ENCODE measurements around the gene SLC38A3. TPM values are rescaled to one million over a fixed set of nuclear protein-coding genes. Genes with fewer than 3 reads are reported as not detected.

Gene SLC38A3
- total RNA-seq, 1 donor: 0.36 TPM

GRCh38 chr3:50268276-50268675, 63.2 kb downstream of the SLC38A3 start:
- DNase-seq (ENCODE audit: insufficient read length, low spot score, missing footprints): no peak
- Histone ChIP-seq H3K9me3 (ENCODE audit: low read depth, low read length) (no peaks in the 10 kb centered on the region), H4K20me1 (ENCODE audit: insufficient read depth, low read length) (no peaks in the 10 kb centered on the region), H3K4me2 (ENCODE audit: insufficient read depth, low read length) (peak overlapping the region; percentile 67), H3K36me3 (ENCODE audit: insufficient read depth, low read length) (no peaks in the 10 kb centered on the region), H2AFZ (ENCODE audit: low read length) (no peak overlapping the region), H3K27ac (ENCODE audit: low read depth, low read length) (no peak overlapping the region), H3K79me2 (ENCODE audit: insufficient read depth, low read length) (no peaks in the 10 kb centered on the region), H3K27me3 (ENCODE audit: insufficient read depth, low read length) (no peaks in the 10 kb centered on the region), H3K4me1 (ENCODE audit: insufficient read depth, low read length) (peaks cover 47% of the 10 kb centered on the region), H3K4me3 (ENCODE audit: insufficient read depth, low read length) (no peak overlapping the region)
- TF ChIP-seq, protein P1, sequence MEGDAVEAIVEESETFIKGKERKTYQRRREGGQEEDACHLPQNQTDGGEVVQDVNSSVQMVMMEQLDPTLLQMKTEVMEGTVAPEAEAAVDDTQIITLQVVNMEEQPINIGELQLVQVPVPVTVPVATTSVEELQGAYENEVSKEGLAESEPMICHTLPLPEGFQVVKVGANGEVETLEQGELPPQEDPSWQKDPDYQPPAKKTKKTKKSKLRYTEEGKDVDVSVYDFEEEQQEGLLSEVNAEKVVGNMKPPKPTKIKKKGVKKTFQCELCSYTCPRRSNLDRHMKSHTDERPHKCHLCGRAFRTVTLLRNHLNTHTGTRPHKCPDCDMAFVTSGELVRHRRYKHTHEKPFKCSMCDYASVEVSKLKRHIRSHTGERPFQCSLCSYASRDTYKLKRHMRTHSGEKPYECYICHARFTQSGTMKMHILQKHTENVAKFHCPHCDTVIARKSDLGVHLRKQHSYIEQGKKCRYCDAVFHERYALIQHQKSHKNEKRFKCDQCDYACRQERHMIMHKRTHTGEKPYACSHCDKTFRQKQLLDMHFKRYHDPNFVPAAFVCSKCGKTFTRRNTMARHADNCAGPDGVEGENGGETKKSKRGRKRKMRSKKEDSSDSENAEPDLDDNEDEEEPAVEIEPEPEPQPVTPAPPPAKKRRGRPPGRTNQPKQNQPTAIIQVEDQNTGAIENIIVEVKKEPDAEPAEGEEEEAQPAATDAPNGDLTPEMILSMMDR (IDR thresholded peaks at IDR 0.05; ENCODE audit: extremely low read depth, low read depth, low read length): no peak

- peak; percentile 97 for DNase-seq (ENCODE audit: insufficient read length, low spot score, missing footprints)
- no peaks in the 10 kb centered on the region for H3K9me3 ChIP-seq (ENCODE audit: low read depth, low read length)
- H3K4me2 ChIP-seq (ENCODE audit: insufficient read depth, low read length): peak within 1 kb of the TSS; percentile 67
- TF ChIP-seq, protein P1 (IDR thresholded peaks at IDR 0.05; ENCODE audit: extremely low read depth, low read depth, low read length): no peak
- peak within 1 kb of the TSS; percentile 59 for H3K4me3 ChIP-seq (ENCODE audit: insufficient read depth, low read length)
- H2AFZ ChIP-seq (ENCODE audit: low read length): no peak within 1 kb of the TSS
- peak within 1 kb of the TSS; percentile 2 for H3K27ac ChIP-seq (ENCODE audit: low read depth, low read length)
- H3K36me3 ChIP-seq (ENCODE audit: insufficient read depth, low read length): no peaks in the 10 kb centered on the region
- no peaks in the 10 kb centered on the region for H4K20me1 ChIP-seq (ENCODE audit: insufficient read depth, low read length)
- H3K4me1 ChIP-seq (ENCODE audit: insufficient read depth, low read length): peaks cover 43% of the 10 kb centered on the region
- H3K27me3 ChIP-seq (ENCODE audit: insufficient read depth, low read length): no peaks in the 10 kb centered on the region
- no peaks in the 10 kb centered on the region for H3K79me2 ChIP-seq (ENCODE audit: insufficient read depth, low read length)
These were observed 63.8 kb downstream of the SLC38A3 start, which contains the start of gene SEMA3B for GRCh38 chr3:50268703-50269451. Gene SEMA3B, plus strand, starts transcription at chr3:50269147. Its CDS starts 94 bp downstream, at chr3:50269241.

DNA sequence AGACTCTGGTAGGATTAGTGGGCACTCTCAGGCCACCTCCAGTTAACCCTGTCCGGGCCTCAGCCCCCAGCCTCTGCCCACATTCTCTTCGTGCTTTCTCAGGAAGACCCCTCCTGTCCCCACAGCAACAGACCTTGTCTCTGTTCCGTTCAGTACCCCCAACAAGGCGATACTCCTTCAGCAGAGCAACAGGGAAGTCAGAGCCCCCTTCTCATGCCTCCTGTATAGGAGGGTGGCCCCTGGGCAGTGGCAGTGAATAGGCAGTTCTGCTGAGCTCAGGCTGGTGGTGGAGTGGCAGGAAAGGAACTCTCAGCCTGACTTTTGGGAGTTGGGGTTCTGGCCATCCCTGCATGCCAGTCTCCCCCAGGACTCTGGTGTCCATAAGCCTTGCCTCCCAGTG, 64.4 kb downstream of the SLC38A3 start:
- H3K79me2 ChIP-seq (ENCODE audit: insufficient read depth, low read length): no peaks in the 10 kb centered on the region
- no peaks in the 10 kb centered on the region for H3K27me3 ChIP-seq (ENCODE audit: insufficient read depth, low read length)
- H3K9me3 ChIP-seq (ENCODE audit: low read depth, low read length): no peaks in the 10 kb centered on the region
- H3K27ac ChIP-seq (ENCODE audit: low read depth, low read length): peak overlapping the region; percentile 2
- no peaks in the 10 kb centered on the region for H3K36me3 ChIP-seq (ENCODE audit: insufficient read depth, low read length)
- TF ChIP-seq, protein P1 (IDR thresholded peaks at IDR 0.05; ENCODE audit: extremely low read depth, low read depth, low read length): no peak
- peak overlapping the region; percentile 59 for H3K4me3 ChIP-seq (ENCODE audit: insufficient read depth, low read length)
- DNase-seq (ENCODE audit: insufficient read length, low spot score, missing footprints): no peak
- H2AFZ ChIP-seq (ENCODE audit: low read length): no peak overlapping the region
- H3K4me2 ChIP-seq (ENCODE audit: insufficient read depth, low read length): peak overlapping the region; percentile 67
- H4K20me1 ChIP-seq (ENCODE audit: insufficient read depth, low read length): no peaks in the 10 kb centered on the region
- peaks cover 37% of the 10 kb centered on the region for H3K4me1 ChIP-seq (ENCODE audit: insufficient read depth, low read length)

DNA sequence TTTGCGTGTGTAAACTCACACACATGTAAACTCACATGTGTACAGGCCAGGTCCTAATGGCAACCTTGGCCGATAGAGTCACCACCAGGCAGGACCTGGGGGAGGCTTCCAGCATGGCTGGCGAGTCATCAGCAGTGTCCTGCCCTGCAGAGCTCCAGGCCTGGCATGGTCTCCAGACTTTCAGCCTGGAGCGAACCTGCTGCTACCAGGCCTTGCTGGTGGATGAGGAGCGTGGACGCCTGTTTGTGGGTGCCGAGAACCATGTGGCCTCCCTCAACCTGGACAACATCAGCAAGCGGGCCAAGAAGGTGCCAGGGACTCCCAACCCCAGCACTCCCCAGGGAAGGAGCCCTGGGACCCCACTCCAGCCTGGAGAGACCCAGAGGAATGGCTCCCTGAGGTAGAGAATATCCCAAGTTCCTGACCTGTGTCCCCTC, 64.9 kb downstream of the SLC38A3 start:
- peak overlapping the region; percentile 10 for H3K27ac ChIP-seq (ENCODE audit: low read depth, low read length)
- peak; percentile 97 for DNase-seq (ENCODE audit: insufficient read length, low spot score, missing footprints)

More for the DNA sequence above, 64.9 kb downstream of the SLC38A3 start:
- Histone ChIP-seq H3K36me3 (ENCODE audit: insufficient read depth, low read length) (no peaks in the 10 kb centered on the region), H3K4me1 (ENCODE audit: insufficient read depth, low read length) (peaks cover 36% of the 10 kb centered on the region), H2AFZ (ENCODE audit: low read length) (no peak overlapping the region), H3K27me3 (ENCODE audit: insufficient read depth, low read length) (no peaks in the 10 kb centered on the region), H3K9me3 (ENCODE audit: low read depth, low read length) (no peaks in the 10 kb centered on the region), H3K4me3 (ENCODE audit: insufficient read depth, low read length) (peak overlapping the region; percentile 59), H3K79me2 (ENCODE audit: insufficient read depth, low read length) (no peaks in the 10 kb centered on the region), H3K4me2 (ENCODE audit: insufficient read depth, low read length) (peak overlapping the region; percentile 67), H4K20me1 (ENCODE audit: insufficient read depth, low read length) (no peaks in the 10 kb centered on the region)
- TF ChIP-seq, protein P1 (IDR thresholded peaks at IDR 0.05; ENCODE audit: extremely low read depth, low read depth, low read length): no peak

Data from osteoblast (primary cell).